ENCODE measurements around the gene CHST10. TPM values are rescaled to one million over a fixed set of nuclear protein-coding genes. Genes with fewer than 3 reads are reported as not detected.

CHST10 gene
- total RNA-seq, 2 donors from 2014 or later = 3.3 to 9.9 TPM

DNA sequence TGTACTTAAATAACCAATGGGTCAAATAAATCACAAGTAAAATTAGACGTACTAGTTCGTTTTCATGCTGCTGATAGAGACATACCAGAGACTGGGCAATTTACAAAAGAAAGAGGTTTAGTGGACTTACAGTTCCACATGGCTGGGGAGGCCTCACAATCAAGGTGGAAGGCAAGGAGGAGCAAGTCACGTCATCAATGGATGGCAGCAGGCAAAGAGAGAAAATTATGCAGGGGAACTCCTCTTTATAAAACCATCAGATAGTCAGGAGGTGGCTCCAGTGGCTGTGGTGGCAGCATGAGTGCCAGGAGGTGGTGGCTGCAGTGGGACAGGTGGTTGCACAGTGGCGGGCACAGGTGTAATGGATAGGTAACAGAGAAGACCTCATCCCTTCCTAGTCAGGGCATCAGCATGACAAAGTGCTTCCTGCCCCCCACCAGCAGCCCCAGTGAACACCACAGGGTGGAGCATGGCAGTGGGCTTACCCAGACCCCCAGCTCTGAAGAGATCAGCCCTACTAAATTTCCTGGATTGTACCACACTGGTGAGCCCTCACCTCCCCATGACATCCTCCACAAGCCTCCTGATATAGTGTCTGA is 6.9 kb upstream of the CHST10 start:
- Mint-ChIP-seq H3K27me3 (no peaks in the 10 kb centered on the region), H3K36me3 (ENCODE audit: low read depth) (no peaks in the 10 kb centered on the region), H3K9me3 (no peaks in the 10 kb centered on the region), H3K27ac (no peak overlapping the region), H3K4me1 (peaks cover 6% of the 10 kb centered on the region), H3K4me3 (no peak overlapping the region)
- no peak for ATAC-seq (replicated peaks)

DNA sequence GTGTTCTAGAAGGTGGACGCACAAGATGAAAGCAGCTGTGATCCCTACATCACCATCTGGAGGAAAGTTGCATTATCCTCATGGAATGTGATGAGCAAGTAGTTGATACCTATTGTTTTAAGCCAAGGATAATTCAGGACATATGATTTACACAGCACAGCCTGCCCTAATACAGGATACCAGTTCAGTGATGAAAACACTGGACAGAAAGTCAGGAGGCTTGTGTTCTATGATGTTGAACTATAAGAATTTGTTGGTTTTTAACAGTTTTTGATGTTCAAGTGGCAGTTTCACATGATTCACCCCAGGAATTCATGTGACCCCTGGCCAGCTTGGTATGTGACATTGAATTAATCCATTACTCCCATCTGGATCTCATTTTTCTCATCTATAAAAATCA is 6.2 kb upstream of the CHST10 start:
- Mint-ChIP-seq H3K4me3 (no peak overlapping the region), H3K4me1 (peaks cover 6% of the 10 kb centered on the region), H3K27ac (no peak overlapping the region), H3K36me3 (ENCODE audit: low read depth) (no peaks in the 10 kb centered on the region), H3K27me3 (no peaks in the 10 kb centered on the region), H3K9me3 (no peaks in the 10 kb centered on the region)
- no peak for ATAC-seq (replicated peaks)

DNA sequence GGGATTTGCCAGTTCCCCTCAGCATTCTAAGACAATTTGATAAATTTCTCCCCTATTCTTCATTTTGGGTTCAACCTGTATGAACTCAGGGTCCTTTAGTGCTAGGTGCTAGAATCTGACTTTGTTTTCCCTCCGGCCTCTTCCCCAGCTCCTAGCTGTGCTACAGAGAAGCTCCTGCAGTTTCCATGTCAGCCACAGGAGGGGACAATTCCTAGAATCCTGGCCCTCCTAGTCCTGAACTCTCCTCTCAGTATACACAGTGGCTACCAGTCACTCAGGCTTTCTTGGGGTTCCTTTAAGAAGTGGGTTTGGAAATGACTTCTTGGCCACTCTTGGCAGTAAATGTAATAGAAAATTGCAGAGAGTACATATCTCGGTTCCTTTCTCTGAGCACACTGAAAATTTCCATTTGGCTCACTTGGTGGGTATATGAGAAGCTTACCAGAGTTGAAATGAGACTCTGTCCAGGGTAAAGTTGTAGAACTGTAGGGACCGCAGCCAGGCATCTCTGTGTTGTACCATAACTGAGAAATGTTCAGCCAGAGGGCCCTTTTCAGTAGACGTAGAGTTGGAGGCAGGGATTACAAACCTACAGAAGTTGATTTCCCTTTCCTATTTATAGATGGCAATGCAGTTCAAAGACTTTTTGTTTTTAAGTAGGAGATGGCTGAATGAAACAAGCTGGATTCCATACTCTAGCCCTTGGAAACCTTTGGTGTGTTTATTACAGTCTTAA is 5.0 kb upstream of the CHST10 start:
- H3K27me3 Mint-ChIP-seq = no peaks in the 10 kb centered on the region
- ATAC-seq (replicated peaks) = no peak
- H3K9me3 Mint-ChIP-seq = no peaks in the 10 kb centered on the region
- H3K4me1 Mint-ChIP-seq = peaks cover 8% of the 10 kb centered on the region
- H3K27ac Mint-ChIP-seq = no peak overlapping the region
- H3K36me3 Mint-ChIP-seq (ENCODE audit: low read depth) = no peaks in the 10 kb centered on the region
- no peak overlapping the region for H3K4me3 Mint-ChIP-seq

DNA sequence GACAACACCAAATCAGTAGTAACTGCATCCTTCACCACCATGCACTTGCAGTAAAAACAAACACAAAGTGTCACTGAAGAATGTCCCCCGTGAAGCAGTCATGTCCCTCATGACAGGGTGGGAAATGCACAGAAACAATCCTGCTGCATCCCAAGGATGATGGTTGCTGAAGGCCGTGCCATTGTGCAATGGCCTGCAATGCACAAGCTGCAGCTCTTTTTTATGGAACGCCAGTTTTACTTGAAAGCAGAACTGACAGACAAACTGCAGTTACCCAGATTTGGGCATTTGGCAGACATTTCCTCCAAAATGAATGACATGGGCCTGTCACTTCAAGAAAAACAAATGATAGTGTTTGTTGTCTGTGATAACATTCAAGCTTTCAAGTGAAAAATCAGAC is 2.4 kb upstream of the CHST10 start:
- Mint-ChIP-seq H3K4me1 (peaks cover 11% of the 10 kb centered on the region), H3K4me3 (no peak overlapping the region), H3K27me3 (no peaks in the 10 kb centered on the region), H3K36me3 (ENCODE audit: low read depth) (no peaks in the 10 kb centered on the region), H3K9me3 (no peaks in the 10 kb centered on the region), H3K27ac (no peak overlapping the region)
- no peak for ATAC-seq (replicated peaks)

DNA sequence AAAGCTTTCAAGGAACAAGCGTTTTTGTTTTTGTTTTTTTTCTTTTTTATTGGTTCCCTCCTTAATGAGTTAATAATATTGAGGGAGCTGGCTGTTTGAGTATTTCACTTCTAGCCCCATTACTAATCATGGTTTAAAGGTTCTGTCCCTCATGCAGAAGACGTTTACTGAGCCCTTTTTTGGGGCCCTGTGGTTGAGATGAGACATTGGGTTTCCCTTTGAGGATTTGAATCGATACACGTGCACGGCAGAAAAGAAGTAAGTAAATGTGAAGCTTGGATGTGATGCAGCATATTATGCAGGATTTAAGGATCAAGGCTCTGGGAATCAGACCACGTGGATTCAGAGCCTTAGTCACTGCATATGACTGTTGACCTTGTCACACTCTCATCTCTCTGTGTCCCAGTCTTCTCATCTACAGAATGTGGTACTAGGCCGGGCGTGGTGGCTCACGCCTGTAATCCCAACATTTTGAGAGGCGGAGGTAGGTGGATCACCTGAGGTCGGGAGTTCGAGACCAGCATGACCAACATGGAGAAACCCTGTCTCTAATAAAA is 1.0 kb upstream of the CHST10 start:
- Mint-ChIP-seq H3K4me3 (peak overlapping the region; percentile 85), H3K27ac (no peak overlapping the region)

DNA sequence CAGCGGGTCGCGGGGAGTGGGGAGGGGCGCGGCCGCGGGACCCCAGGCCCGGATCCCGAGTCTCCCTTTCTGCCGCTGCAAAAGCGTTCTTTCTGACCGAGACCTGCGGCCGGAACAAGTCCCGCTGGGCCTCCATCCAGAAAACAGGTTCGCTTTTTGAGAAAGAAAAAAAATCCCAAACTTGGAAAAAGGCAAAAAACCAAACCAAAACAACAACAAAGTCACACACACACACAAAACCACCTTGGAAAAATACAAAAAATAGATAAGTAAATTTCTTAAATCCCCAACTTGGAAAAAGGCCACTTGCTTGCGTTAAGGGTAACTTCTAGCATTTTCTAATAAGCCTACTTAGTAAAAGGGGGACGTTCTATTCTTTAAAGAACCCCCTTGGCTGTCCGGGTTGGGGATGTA is 250 bp upstream of the CHST10 start:
- Mint-ChIP-seq H3K36me3 (ENCODE audit: low read depth) (no peaks in the 10 kb centered on the region), H3K9me3 (no peaks in the 10 kb centered on the region), H3K27me3 (no peaks in the 10 kb centered on the region), H3K4me1 (peaks cover 11% of the 10 kb centered on the region), H3K27ac (no peak overlapping the region), H3K4me3 (peak overlapping the region; percentile 85)
- ATAC-seq (replicated peaks) = no peak

More for the DNA sequence above, 1.0 kb upstream of the CHST10 start:
- ATAC-seq (replicated peaks) = peak; percentile 28
- H3K36me3 Mint-ChIP-seq (ENCODE audit: low read depth) = no peaks in the 10 kb centered on the region
- H3K27me3 Mint-ChIP-seq = no peaks in the 10 kb centered on the region
- peaks cover 11% of the 10 kb centered on the region for H3K4me1 Mint-ChIP-seq
- no peaks in the 10 kb centered on the region for H3K9me3 Mint-ChIP-seq

DNA sequence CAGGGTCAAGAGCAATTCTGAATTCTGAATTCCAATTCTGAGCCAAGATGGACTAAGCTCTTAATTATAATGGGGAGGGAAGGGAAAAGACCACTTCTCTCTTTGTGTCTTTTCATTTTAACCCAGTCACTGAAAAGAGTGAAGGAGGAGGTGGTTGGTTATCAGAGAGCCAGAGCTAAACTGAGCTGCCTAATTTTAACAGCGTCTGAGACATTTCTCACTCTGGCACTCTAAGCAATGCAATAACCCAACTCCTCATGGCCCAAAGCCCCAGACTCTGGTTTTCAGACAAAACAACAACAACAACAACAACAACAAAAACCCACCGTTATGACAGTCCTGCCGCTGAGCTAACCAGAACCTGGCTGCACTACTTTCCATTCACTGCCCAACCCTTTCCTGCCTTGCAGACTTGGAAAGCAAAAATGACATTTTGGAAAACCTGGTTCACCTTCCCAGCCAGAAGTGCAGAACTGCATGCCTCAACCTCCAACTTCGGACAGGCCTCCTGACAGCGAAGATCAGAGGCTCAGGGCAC is 1.0 kb downstream of the CHST10 start:
- no peak for ATAC-seq (replicated peaks)
- H3K27ac Mint-ChIP-seq = peak overlapping the region; percentile 67

DNA sequence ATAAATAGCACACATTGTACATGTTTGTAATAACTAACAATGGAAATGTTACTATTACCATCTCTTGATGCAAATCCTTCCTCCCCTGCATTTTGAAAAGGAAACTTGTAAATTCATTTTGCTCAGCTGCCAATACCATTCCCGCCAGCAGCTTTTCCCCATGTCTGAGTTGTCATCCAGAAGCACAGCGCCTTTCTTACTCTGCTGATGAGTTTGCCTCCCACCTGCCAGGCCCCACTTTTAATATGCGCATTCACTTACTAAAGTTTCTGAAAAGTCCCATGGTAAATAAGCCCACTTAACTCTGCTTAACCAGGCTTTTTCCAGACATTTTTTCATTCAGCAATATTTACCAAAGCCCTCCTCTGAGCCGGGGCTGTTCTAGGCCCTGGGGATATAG is 3.9 kb downstream of the CHST10 start:
- Mint-ChIP-seq H3K27ac (no peak overlapping the region), H3K4me1 (peaks cover 10% of the 10 kb centered on the region), H3K9me3 (no peaks in the 10 kb centered on the region), H3K4me3 (no peak overlapping the region), H3K36me3 (ENCODE audit: low read depth) (no peaks in the 10 kb centered on the region), H3K27me3 (no peaks in the 10 kb centered on the region)
- ATAC-seq (replicated peaks) = no peak

More for the DNA sequence above, 1.0 kb downstream of the CHST10 start:
- H3K4me3 Mint-ChIP-seq = peak overlapping the region; percentile 85
- H3K9me3 Mint-ChIP-seq = no peaks in the 10 kb centered on the region
- H3K4me1 Mint-ChIP-seq = peaks cover 11% of the 10 kb centered on the region
- H3K36me3 Mint-ChIP-seq (ENCODE audit: low read depth) = no peaks in the 10 kb centered on the region
- H3K27me3 Mint-ChIP-seq = no peaks in the 10 kb centered on the region

DNA sequence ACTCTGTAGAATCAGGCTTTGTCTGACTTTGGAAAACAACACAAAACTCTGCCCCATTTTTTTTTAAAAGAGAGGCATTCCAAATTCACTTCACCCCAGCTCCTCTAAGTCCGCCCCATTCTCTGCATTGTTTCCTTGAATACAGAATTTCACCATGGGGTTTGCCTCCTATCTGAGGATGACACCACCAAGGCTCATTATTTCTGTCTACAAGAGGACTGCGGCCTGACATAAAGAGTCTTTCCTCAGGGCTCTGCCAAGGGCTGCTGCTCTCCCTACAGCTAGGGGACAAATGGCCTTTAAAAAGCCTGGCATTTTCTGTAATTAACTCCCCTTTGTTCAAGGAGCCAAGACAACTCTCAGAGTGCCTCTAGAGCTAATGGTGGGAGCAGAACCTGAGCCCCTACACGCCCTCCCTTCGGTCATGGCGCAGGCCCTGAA is 4.6 kb downstream of the CHST10 start:
- no peaks in the 10 kb centered on the region for H3K36me3 Mint-ChIP-seq (ENCODE audit: low read depth)
- H3K4me3 Mint-ChIP-seq = no peak overlapping the region
- H3K27me3 Mint-ChIP-seq = no peaks in the 10 kb centered on the region
- no peaks in the 10 kb centered on the region for H3K9me3 Mint-ChIP-seq
- peaks cover 6% of the 10 kb centered on the region for H3K4me1 Mint-ChIP-seq
- ATAC-seq (replicated peaks) = no peak
- no peak overlapping the region for H3K27ac Mint-ChIP-seq

DNA sequence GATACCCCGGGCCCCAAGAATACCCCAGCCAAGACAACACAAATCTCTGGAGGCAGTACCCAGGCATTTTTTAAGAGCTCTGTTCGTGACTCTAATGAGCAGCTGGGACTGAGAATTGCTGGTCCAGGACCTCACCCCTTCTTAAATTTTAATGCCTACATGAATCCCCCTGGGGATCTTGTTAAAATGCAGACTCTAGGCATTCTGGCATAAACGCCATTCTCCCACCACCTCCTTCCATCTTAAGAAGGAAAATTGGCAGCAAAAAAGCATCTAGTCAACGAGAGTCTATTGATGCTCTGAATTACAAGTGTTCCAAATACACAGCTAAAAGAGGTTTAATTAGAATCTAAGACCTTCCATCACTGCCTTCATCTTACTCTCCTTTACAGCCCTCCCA is 5.0 kb downstream of the CHST10 start:
- no peak overlapping the region for H3K27ac Mint-ChIP-seq
- H3K4me3 Mint-ChIP-seq = no peak overlapping the region
- H3K36me3 Mint-ChIP-seq (ENCODE audit: low read depth) = no peaks in the 10 kb centered on the region
- peaks cover 6% of the 10 kb centered on the region for H3K4me1 Mint-ChIP-seq
- ATAC-seq (replicated peaks) = no peak
- H3K27me3 Mint-ChIP-seq = no peaks in the 10 kb centered on the region
- H3K9me3 Mint-ChIP-seq = no peaks in the 10 kb centered on the region

DNA sequence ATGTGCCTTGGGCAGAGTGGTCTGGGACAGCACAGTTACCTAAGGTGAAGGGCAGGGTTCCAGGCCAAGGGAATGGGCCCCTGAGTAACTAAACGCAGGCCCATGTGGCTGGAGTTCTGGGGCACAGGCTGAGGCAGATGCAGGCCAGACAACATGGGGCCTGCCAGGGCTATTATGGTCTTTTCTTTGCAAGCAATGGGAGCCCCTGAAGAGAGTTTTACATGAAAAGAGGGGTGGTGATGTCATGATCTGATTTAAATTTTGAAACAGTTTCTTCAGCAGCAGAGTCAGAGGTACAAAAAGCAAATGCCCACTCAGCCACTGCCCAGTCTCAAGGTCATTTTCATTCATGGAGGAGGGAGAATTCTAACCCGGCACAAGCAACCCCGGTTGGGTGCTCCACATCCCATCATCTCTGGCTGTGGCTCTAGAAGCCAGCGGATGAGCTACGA is 5.6 kb downstream of the CHST10 start:
- H3K27me3 Mint-ChIP-seq = no peaks in the 10 kb centered on the region
- no peaks in the 10 kb centered on the region for H3K36me3 Mint-ChIP-seq (ENCODE audit: low read depth)
- no peaks in the 10 kb centered on the region for H3K9me3 Mint-ChIP-seq
- no peak for ATAC-seq (replicated peaks)
- no peak overlapping the region for H3K4me3 Mint-ChIP-seq
- H3K4me1 Mint-ChIP-seq = peaks cover 3% of the 10 kb centered on the region
- H3K27ac Mint-ChIP-seq = no peak overlapping the region

DNA sequence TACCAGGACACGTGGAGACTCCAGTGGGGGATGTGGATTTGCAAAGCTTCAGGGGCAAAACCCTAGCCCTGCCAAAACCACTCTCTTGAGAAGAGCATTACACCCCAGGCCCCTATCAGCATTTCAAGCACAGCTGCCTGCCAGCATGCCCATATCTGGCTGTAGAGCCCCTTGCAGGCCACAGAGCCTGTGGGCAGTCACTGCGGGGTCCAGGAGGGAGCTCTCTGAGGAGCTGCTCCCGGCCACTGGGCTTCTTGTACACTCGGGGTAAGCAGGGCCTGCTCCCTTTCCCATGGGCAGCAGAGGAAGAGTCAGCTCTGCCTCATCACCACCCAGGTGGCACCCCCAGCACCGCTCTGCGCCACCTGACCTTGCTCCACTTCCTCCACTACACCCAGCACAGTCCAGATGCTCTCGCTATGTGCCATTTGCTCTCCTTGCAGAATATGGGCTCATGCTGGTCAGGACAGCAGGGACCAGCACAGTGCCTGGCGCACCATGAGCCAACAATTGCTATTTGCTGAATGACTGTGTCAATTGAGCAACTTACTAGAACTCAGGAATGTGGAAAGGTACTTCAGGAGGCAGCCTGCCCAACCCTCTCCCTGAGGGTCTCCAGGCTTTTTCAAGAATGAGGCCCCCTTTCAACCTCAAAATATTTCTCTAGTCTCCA is 7.4 kb downstream of the CHST10 start:
- Mint-ChIP-seq H3K36me3 (ENCODE audit: low read depth) (no peaks in the 10 kb centered on the region), H3K9me3 (no peaks in the 10 kb centered on the region), H3K27ac (no peak overlapping the region), H3K4me3 (no peak overlapping the region), H3K4me1 (no peaks in the 10 kb centered on the region), H3K27me3 (no peaks in the 10 kb centered on the region)
- no peak for ATAC-seq (replicated peaks)

DNA sequence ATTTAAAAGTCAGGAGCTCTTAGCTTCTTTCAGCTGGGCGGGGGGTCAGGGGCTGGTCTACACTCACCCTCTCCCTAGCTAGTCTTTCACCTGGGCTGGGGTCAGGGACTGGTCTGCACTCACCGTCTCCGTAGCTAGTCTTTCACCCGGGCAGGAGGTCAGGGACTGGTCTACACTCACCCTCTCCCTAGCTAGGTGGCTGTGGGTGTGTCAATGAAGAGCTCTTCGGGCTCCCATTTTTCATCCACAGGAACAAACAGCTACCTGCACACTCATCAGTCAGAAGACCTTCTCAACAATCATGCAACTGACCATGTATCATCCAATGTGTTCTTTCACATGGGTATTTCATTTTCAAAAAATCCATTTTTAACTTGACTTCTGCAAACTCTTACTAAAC is 8.0 kb downstream of the CHST10 start:
- Mint-ChIP-seq H3K36me3 (ENCODE audit: low read depth) (no peaks in the 10 kb centered on the region), H3K27me3 (no peaks in the 10 kb centered on the region), H3K27ac (no peak overlapping the region), H3K4me1 (no peaks in the 10 kb centered on the region), H3K4me3 (no peak overlapping the region), H3K9me3 (no peaks in the 10 kb centered on the region)
- ATAC-seq (replicated peaks) = no peak

DNA sequence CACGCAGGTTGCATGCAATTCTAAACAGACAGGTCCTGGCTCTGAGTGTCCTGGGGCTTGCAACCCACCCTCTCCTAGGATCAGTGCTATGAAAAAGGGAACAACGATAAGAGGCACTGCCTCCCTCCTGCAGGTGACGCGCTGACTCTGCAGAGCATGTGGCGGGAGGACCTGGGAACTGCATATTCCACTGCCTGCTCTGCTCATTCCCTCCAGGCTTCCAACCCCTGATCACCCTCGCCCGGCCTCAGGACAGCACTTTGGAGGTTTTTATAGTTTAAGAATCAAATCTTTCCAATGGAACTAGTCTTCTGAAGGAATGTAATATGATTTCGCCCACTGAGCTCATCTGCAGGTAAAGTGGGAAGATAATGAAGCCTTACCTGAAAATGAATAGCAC is 8.5 kb downstream of the CHST10 start:
- H3K9me3 Mint-ChIP-seq = no peaks in the 10 kb centered on the region
- no peak overlapping the region for H3K27ac Mint-ChIP-seq
- no peaks in the 10 kb centered on the region for H3K36me3 Mint-ChIP-seq (ENCODE audit: low read depth)
- no peaks in the 10 kb centered on the region for H3K4me1 Mint-ChIP-seq
- no peak for ATAC-seq (replicated peaks)
- no peaks in the 10 kb centered on the region for H3K27me3 Mint-ChIP-seq
- H3K4me3 Mint-ChIP-seq = no peak overlapping the region

All from activated T-helper 17 cell treated with anti-CD3 and anti-CD28 coated beads, Interleukin-2, amount 50 U/mL, for 72 hours (primary cell).